RPMI8226 (cell line): ENCODE results near the gene SPTBN4.
"Not testable (repeated sequence)": the region's sequence is repeated elsewhere in the genome, so short reads cannot be mapped to it uniquely, and the experiment has no call there.

Experiments
- DNase-seq: peaks from one replicate; pipeline ENCODE4 v3.0.0-alpha.2; 2015

Gene SPTBN4

GRCh38 chr19:40590464-40591265 is 123.9 kb downstream of the SPTBN4 start:
- no peak for DNase-seq

GRCh38 chr19:40591724-40592123 is 124.9 kb downstream of the SPTBN4 start:
- DNase-seq = not testable (repeated sequence)

GRCh38 chr19:40592170-40592569 is 125.4 kb downstream of the SPTBN4 start:
- peak; percentile 67 for DNase-seq

- DNase-seq = no peak
These were observed 127.5 kb downstream of the SPTBN4 start for GRCh38 chr19:40594255-40594654.

GRCh38 chr19:40594657-40595091 is 127.9 kb downstream of the SPTBN4 start:
- no peak for DNase-seq

GRCh38 chr19:40596608-40597328 is 130.0 kb downstream of the SPTBN4 start:
- no peak for DNase-seq

GRCh38 chr19:40597329-40597838 is 130.6 kb downstream of the SPTBN4 start:
- no peak for DNase-seq

GRCh38 chr19:40598121-40598917 is 131.5 kb downstream of the SPTBN4 start:
- DNase-seq = peak; percentile 72

GRCh38 chr19:40598918-40599307 is 132.1 kb downstream of the SPTBN4 start:
- no peak for DNase-seq

- DNase-seq = peak; percentile 50
These were observed 132.6 kb downstream of the SPTBN4 start for GRCh38 chr19:40599331-40599901.

GRCh38 chr19:40599902-40600569 is 133.2 kb downstream of the SPTBN4 start:
- DNase-seq = no peak

- peak; percentile 54 for DNase-seq
These were observed 133.9 kb downstream of the SPTBN4 start for GRCh38 chr19:40600570-40601133.

GRCh38 chr19:40601134-40601974 is 134.6 kb downstream of the SPTBN4 start, which contains the start of gene LTBP4:
TSS of gene LTBP4 (plus strand) at chr19:40601369. CDS start at chr19:40601388, 19 bp downstream.
- DNase-seq = peak; percentile 71

GRCh38 chr19:40603071-40603388 is 136.2 kb downstream of the SPTBN4 start:
- DNase-seq = no peak

GRCh38 chr19:40603389-40604170 is 136.8 kb downstream of the SPTBN4 start:
- DNase-seq = peak; percentile 98

- no peak for DNase-seq
These were observed 137.4 kb downstream of the SPTBN4 start for GRCh38 chr19:40604171-40604646.

- DNase-seq = peak; percentile 34
These were observed 137.9 kb downstream of the SPTBN4 start for GRCh38 chr19:40604647-40605215.

GRCh38 chr19:40605216-40605971 is 138.6 kb downstream of the SPTBN4 start:
- peak; percentile 93 for DNase-seq
